ENCODE results near the gene CAB39. TPM values are rescaled to one million over a fixed set of nuclear protein-coding genes. Genes with fewer than 3 reads are reported as not detected.

Gene CAB39
- total RNA-seq, 1 experiment from 2014 or later = 86.1 TPM

GRCh38 chr2:230868947-230869913 is 156.6 kb downstream of the CAB39 start:
- H3K4me2 ChIP-seq = no peak overlapping the region
- BruUV-seq (replicated peaks) = no TSS peak

GRCh38 chr2:230869914-230870543 is 157.4 kb downstream of the CAB39 start:
- intact Hi-C loops (cut with micrococcal nuclease; ENCODE audit: unreplicated experiment) = no loop called here
- no peaks in the 10 kb centered on the region for H3K79me2 ChIP-seq (ENCODE audit: low read depth)
- no TSS peak for BruUV-seq (replicated peaks)

More at GRCh38 chr2:230868947-230869913, 156.6 kb downstream of the CAB39 start:
- H3K4me3 ChIP-seq = no peak overlapping the region
- ChIA-PET CTCF (no interaction called here), POLR2A (ENCODE audit: unreplicated experiment) (no interaction called here)
- intact Hi-C loops (cut with micrococcal nuclease; ENCODE audit: unreplicated experiment) = no loop called here
- H3K27ac ChIP-seq = no peak overlapping the region
- no peaks in the 10 kb centered on the region for H3K36me3 ChIP-seq (ENCODE audit: low read depth)
- 0 out of 2 replicates have a peak, but pooled peaks cover 5% of the 10 kb centered on the region for H3F3A ChIP-seq (ENCODE audit: insufficient read depth, low read depth)
- H3K27me3 ChIP-seq (ENCODE audit: insufficient read depth, low read depth) = peaks cover 2% of the 10 kb centered on the region; the same call in 1 of the 2 replicates
- H3K4me1 ChIP-seq (replicated peaks; ENCODE audit: insufficient read depth) = no peaks in the 10 kb centered on the region; the same call in 1 of the 2 replicates
- no peaks in the 10 kb centered on the region for H3K9me2 ChIP-seq (ENCODE audit: insufficient read depth)
- H3K79me2 ChIP-seq (ENCODE audit: low read depth) = no peaks in the 10 kb centered on the region
- no peak overlapping the region for H2AFZ ChIP-seq
- H4K20me1 ChIP-seq (ENCODE audit: insufficient read depth) = no peaks in the 10 kb centered on the region
- no peak for DNase-seq
- TF ChIP-seq CTCF (conservative IDR thresholded peaks at IDR 0.05) (no peak), EZH2 (IDR thresholded peaks at IDR 0.05; ENCODE audit: low read depth) (no peak)
- no peaks in the 10 kb centered on the region for H3K9me3 ChIP-seq (ENCODE audit: insufficient read depth, low read depth)

More at GRCh38 chr2:230869914-230870543, 157.4 kb downstream of the CAB39 start:
- no peaks in the 10 kb centered on the region for H3K9me3 ChIP-seq (ENCODE audit: insufficient read depth, low read depth)
- ChIA-PET CTCF (no interaction called here), POLR2A (ENCODE audit: unreplicated experiment) (no interaction called here)
- TF ChIP-seq CTCF (conservative IDR thresholded peaks at IDR 0.05) (no peak), EZH2 (IDR thresholded peaks at IDR 0.05; ENCODE audit: low read depth) (no peak)
- no peaks in the 10 kb centered on the region for H3K36me3 ChIP-seq (ENCODE audit: low read depth)
- H3K4me3 ChIP-seq = no peak overlapping the region
- no peaks in the 10 kb centered on the region for H3K9me2 ChIP-seq (ENCODE audit: insufficient read depth)
- H3F3A ChIP-seq (ENCODE audit: insufficient read depth, low read depth) = 0 out of 2 replicates have a peak, but pooled peaks cover 5% of the 10 kb centered on the region
- H3K4me1 ChIP-seq (replicated peaks; ENCODE audit: insufficient read depth) = no peaks in the 10 kb centered on the region
- H4K20me1 ChIP-seq (ENCODE audit: insufficient read depth) = no peaks in the 10 kb centered on the region
- no peak overlapping the region for H2AFZ ChIP-seq
- H3K27me3 ChIP-seq (ENCODE audit: insufficient read depth, low read depth) = no peaks in the 10 kb centered on the region
- DNase-seq = no peak
- H3K4me2 ChIP-seq = no peak overlapping the region
- no peak overlapping the region for H3K27ac ChIP-seq

Other genes with a start within 250 kb of the CAB39 start
- 76.0 and 96.4 TPM in 2 replicates for gene ITM2C, start 152.1 kb downstream of the CAB39 start, total RNA-seq (2021)
- gene GPR55, start 212.4 kb downstream of the CAB39 start, total RNA-seq (2021) = not detected in 2 replicates

Data from PC-9 (cell line).